ENCODE measurements around the gene YIPF1.
A peak's percentile ranks its signal among the peaks of the same experiment; 100 is the strongest.

The YIPF1 gene
- 11.9 to 16.2 (median 13.5) reads per million in 4 donors for total RNA-seq

- DNase-seq = peak; percentile 69 to 94 (median 80)
Measured at GRCh38 chr1:53889304-53890298, at the start of gene YIPF1. YIPF1 (minus strand) TSS chr1:53889797; CDS start chr1:53888937, 860 bp downstream.

GRCh38 chr1:53938136-53938830, 48.7 kb upstream of the YIPF1 start:
- no peak for DNase-seq

GRCh38 chr1:53936430-53936829, 46.8 kb upstream of the YIPF1 start:
- DNase-seq = no peak

- no peak for DNase-seq
Measured at GRCh38 chr1:53934170-53934765, 44.7 kb upstream of the YIPF1 start.

- no peak for DNase-seq
Measured at GRCh38 chr1:53931523-53931922, 41.9 kb upstream of the YIPF1 start.

- no peak for DNase-seq
Measured at GRCh38 chr1:53930932-53931331, 41.3 kb upstream of the YIPF1 start.

- no peak for DNase-seq
Measured at GRCh38 chr1:53929246-53929960, 39.8 kb upstream of the YIPF1 start.

GRCh38 chr1:53927376-53927881, 37.8 kb upstream of the YIPF1 start:
- DNase-seq = no peak

GRCh38 chr1:53919675-53920066, 30.1 kb upstream of the YIPF1 start:
- no peak for DNase-seq

GRCh38 chr1:53918343-53918742, 28.7 kb upstream of the YIPF1 start:
- no peak for DNase-seq

- DNase-seq = no peak
Measured at GRCh38 chr1:53913352-53914033, 23.9 kb upstream of the YIPF1 start.

GRCh38 chr1:53911442-53911841, 21.8 kb upstream of the YIPF1 start:
- no peak for DNase-seq

GRCh38 chr1:53909946-53910345, 20.3 kb upstream of the YIPF1 start:
- DNase-seq = no peak

- DNase-seq = no peak
Measured at GRCh38 chr1:53906121-53906520, 16.5 kb upstream of the YIPF1 start.

- no peak for DNase-seq
Measured at GRCh38 chr1:53905509-53905908, 15.9 kb upstream of the YIPF1 start.

GRCh38 chr1:53902235-53903138, 12.9 kb upstream of the YIPF1 start:
- DNase-seq = no peak

- DNase-seq = no peak
Measured at GRCh38 chr1:53899708-53900107, 10.1 kb upstream of the YIPF1 start.

- no peak for DNase-seq
Measured at GRCh38 chr1:53899206-53899628, 9.6 kb upstream of the YIPF1 start.

GRCh38 chr1:53896635-53897229, 7.1 kb upstream of the YIPF1 start:
- peak in 1 of 5 donors; percentile 16 for DNase-seq

- no peak for DNase-seq
Measured at GRCh38 chr1:53895421-53895820, 5.8 kb upstream of the YIPF1 start.

Measured in T-helper 1 cell (primary cell).